Neural progenitor cell (in vitro differentiated cells): ENCODE measurements around the gene ATP8B3.

ENCODE experiments used
- EZH2 ChIP-seq: fragments of 200-600 bp; sonication (generic); IDR thresholded peaks from 2 replicates; pipeline ENCODE4 v1.6.1; 2017; ENCODE audit warnings: antibody characterized with exemption, mild to moderate bottlenecking, moderate library complexity
- TF ChIP-seq, protein P1 (sequence below): fragments of 200-600 bp; sonication (generic); IDR thresholded peaks from 2 replicates; pipeline ENCODE4 v1.5.1; 2017; ENCODE audit warnings: antibody characterized with exemption, mild to moderate bottlenecking

DNA sequence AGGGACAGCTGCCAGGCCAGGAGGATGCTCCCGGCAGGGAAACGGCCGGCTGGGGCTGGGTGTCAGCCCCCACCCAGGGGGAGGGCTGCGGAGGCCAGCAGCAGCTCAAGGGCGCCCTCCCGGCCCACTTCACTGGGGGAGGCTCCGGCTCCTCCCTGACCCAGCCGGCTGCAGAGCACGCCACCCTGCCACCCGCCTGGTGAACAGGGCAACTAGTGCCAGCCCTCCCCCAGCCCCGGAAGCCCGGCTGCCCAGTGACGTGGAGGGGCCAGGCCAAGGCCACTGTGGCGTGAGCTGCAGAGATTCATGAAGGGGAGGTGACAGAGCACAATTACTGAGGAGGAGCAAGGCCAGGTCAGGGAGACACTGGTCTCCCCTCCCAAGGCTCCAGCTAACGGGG, 21.5 kb upstream of the ATP8B3 start:
- no peak for TF ChIP-seq EZH2
- TF ChIP-seq, protein P1, sequence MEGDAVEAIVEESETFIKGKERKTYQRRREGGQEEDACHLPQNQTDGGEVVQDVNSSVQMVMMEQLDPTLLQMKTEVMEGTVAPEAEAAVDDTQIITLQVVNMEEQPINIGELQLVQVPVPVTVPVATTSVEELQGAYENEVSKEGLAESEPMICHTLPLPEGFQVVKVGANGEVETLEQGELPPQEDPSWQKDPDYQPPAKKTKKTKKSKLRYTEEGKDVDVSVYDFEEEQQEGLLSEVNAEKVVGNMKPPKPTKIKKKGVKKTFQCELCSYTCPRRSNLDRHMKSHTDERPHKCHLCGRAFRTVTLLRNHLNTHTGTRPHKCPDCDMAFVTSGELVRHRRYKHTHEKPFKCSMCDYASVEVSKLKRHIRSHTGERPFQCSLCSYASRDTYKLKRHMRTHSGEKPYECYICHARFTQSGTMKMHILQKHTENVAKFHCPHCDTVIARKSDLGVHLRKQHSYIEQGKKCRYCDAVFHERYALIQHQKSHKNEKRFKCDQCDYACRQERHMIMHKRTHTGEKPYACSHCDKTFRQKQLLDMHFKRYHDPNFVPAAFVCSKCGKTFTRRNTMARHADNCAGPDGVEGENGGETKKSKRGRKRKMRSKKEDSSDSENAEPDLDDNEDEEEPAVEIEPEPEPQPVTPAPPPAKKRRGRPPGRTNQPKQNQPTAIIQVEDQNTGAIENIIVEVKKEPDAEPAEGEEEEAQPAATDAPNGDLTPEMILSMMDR, result no peak
